Stomach (tissue), 9 donors: ENCODE measurements around the gene CACNA2D3. TPM values are rescaled to one million over a fixed set of nuclear protein-coding genes. Genes with fewer than 3 reads are reported as not detected.

ENCODE experiments used
- DNase-seq, 2 donors: peaks; one replicate each; pipeline versions ENCODE4 v3.0.0 to v3.0.0-alpha.2; 2013 to 2019
- H3K27ac ChIP-seq, 5 donors: fragments of 200-600 bp in 4 of 5; sonication (generic) in 4 of 5; one replicate each; pipeline ENCODE4 v1.5.1; 2013 to 2019; ENCODE audit warnings: mild to moderate bottlenecking in 1 of 5, moderate library complexity in 1 of 5
- H3K27me3 ChIP-seq, 3 donors: fragments of 200-600 bp; sonication (generic); one replicate each; pipeline ENCODE4 v1.5.1; 2017 to 2019; ENCODE audit warnings: mixed run types in 1 of 3
- H3K36me3 ChIP-seq, 4 donors: fragments of 200-600 bp; sonication (generic); 1 replicate in 3 of 4; 2 replicates in 1 of 4; pipeline ENCODE4 v1.5.1; 2016 to 2019
- H3K4me1 ChIP-seq, 4 donors: fragments of 200-600 bp; sonication (generic); one replicate each; pipeline ENCODE4 v1.5.1; 2016 to 2019
- H3K4me3 ChIP-seq, 4 donors: fragments of 200-600 bp; sonication (generic) in 3 of 4; one replicate each; pipeline ENCODE4 v1.5.1; 2016 to 2019; ENCODE audit warnings: mild to moderate bottlenecking in 1 of 4
- H3K9me3 ChIP-seq, 4 donors: fragments of 200-600 bp; sonication (generic); one replicate each; pipeline ENCODE4 v1.5.1; 2016 to 2019
- CTCF ChIP-seq, 7 experiments: fragments of 450-650 bp in 4 of 7; fragments of 200-600 bp in 3 of 7; sonication (generic) in 3 of 7; IDR thresholded peaks; one replicate each; pipeline ENCODE4 v1.5.1; 2016 to 2019; ENCODE audit warnings: antibody characterized with exemption in 7 of 7, control low read depth in 2 of 7, mild to moderate bottlenecking in 1 of 7
- EP300 ChIP-seq: sonication (generic); formaldehyde crosslinking; IDR thresholded peaks from one replicate; pipeline ENCODE4 v1.6.1; 2017; ENCODE audit warnings: antibody characterized with exemption
- POLR2A ChIP-seq, 4 donors: fragments of 450-650 bp; IDR thresholded peaks; one replicate each; pipeline ENCODE4 v1.6.1; 2016; ENCODE audit warnings: antibody characterized with exemption in 4 of 4, control low read depth in 2 of 4, mild to moderate bottlenecking in 1 of 4, moderate library complexity in 1 of 4
- POLR2AphosphoS5 ChIP-seq, 3 donors: sonication (generic); formaldehyde crosslinking; IDR thresholded peaks; one replicate each; pipeline ENCODE4 v1.6.1; 2016; ENCODE audit warnings: antibody characterized with exemption in 3 of 3
- WGBS, 5 donors: extraction: QIAGEN DNeasy Blood & Tissue Kit in 3 of 5; methylation state at CpG; one replicate each; pipeline versions ENCODE4 v1.1.5 to v1.1.7; 2013 to 2018; 5-methylcytosine and 5-hydroxymethylcytosine counted together
- intact Hi-C: fragments of 100-400 bp; cut with DNase I; formaldehyde crosslinking; loops from one replicate; pipeline ENCODE4 v1.15.1; 2023; ENCODE audit warnings: low total_unique reads
- polyA plus RNA-seq, 3 donors: library from polyadenylated mRNA; stranded (reverse); fragments of 200-250 nt; gene quantifications; one replicate each; pipeline ENCODE4 v1.2.3, GENCODE V29; 2013
- total RNA-seq, 5 donors: library from RNA; depleted of rRNA; stranded (reverse); fragments of >200 nt; gene quantifications; one replicate each; pipeline versions ENCODE4 v1.1.0 to v1.2.3, GENCODE V29; 2014 to 2016
- donor health status: healthy with polysubstance abuse.
- donor health status: Bipolar disorder and iron deficiency.
- donor health status: healthy.

Gene CACNA2D3
- total and polyA plus RNA-seq, 8 donors, result 0.56 to 54.0 (median 2.9) TPM; not detected in 1

DNA sequence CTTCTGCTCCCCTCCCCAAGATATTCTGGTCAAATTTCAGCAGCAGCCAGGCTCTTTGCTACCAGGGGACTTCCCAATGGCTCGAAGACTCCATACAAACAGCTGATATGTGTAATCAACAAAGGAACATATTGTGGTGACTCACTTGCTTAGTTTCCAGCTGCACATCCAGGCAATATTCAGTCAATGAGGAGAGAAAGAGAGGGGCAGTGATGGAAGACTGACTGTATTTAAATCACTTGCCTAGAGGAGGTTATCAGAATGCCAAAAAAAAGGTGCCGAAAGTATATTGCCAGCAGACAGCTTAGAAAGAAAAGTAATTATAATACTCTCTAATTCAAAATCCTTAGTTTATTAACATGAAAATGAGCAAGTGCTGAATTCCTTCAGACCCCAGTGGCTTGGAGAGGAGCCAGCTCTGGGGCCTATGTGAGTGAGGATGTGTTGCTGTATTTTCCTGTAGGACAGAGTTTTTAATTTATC is 569.0 kb downstream of the CACNA2D3 start:
- Histone ChIP-seq H3K9me3 (no peaks in the 10 kb centered on the region), H3K36me3 (no peaks in the 10 kb centered on the region), H3K27ac (no peak overlapping the region), H3K27me3 (no peaks in the 10 kb centered on the region), H3K4me1 (no peaks in the 10 kb centered on the region), H3K4me3 (no peak overlapping the region)
- intact Hi-C loops, result no loop called here
- TF ChIP-seq POLR2A (IDR thresholded peaks at IDR 0.05), result no peak
- no peak for TF ChIP-seq EP300
- TF ChIP-seq CTCF (IDR thresholded peaks at IDR 0.05), result no peak
- TF ChIP-seq POLR2AphosphoS5 (IDR thresholded peaks at IDR 0.05), result no peak
- WGBS, 5 donors, result 42 to 51% (median 48%) methylated on average over 2 of the region's 2 CpGs
- peak in 1 of 2 donors; percentile 51 for DNase-seq

- no peak for TF ChIP-seq EP300
- no peak for TF ChIP-seq POLR2A (IDR thresholded peaks at IDR 0.05)
- TF ChIP-seq POLR2AphosphoS5 (IDR thresholded peaks at IDR 0.05), result no peak
- TF ChIP-seq CTCF (IDR thresholded peaks at IDR 0.05), result no peak
- intact Hi-C loops, result no loop called here
- DNase-seq, result no peak
- Histone ChIP-seq H3K9me3 (no peaks in the 10 kb centered on the region), H3K27ac (no peak overlapping the region), H3K36me3 (no peaks in the 10 kb centered on the region), H3K27me3 (no peaks in the 10 kb centered on the region), H3K4me1 (no peaks in the 10 kb centered on the region), H3K4me3 (no peak overlapping the region)
- 30 to 40% (median 38%) methylated on average over 3 of the region's 3 CpGs for WGBS, 5 donors
Measured at GRCh38 chr3:54696313-54696712, 574.0 kb downstream of the CACNA2D3 start.

DNA sequence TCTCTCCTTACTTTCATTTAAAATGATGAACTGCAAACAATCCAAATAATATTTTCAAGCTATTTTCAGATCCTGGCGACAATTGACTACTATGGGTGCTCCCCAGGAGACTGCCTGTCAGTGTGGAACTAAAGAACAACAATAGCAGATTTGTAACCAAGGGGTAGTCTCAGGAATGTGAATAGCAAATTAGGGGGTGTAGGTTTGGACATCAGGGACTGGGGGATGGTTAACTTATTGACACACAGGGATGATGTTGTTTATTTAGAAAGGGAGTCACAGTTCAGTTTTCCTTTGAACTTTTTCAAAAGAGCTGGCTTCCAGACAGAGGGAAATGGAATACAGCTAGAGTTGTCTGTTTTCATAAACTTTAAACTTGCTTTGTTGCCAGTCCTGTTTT is 575.7 kb downstream of the CACNA2D3 start:
- intact Hi-C loops, result no loop called here
- DNase-seq, result no peak
- Histone ChIP-seq H3K9me3 (no peaks in the 10 kb centered on the region), H3K4me1 (no peaks in the 10 kb centered on the region), H3K4me3 (no peak overlapping the region), H3K27me3 (no peaks in the 10 kb centered on the region), H3K36me3 (no peaks in the 10 kb centered on the region), H3K27ac (no peak overlapping the region)
- WGBS, 5 donors, result 41 to 66% (median 54%) methylated on average over 1 of the region's 1 CpG
- TF ChIP-seq EP300 (no peak), POLR2AphosphoS5 (IDR thresholded peaks at IDR 0.05) (no peak), POLR2A (IDR thresholded peaks at IDR 0.05) (no peak), CTCF (IDR thresholded peaks at IDR 0.05) (no peak)

DNA sequence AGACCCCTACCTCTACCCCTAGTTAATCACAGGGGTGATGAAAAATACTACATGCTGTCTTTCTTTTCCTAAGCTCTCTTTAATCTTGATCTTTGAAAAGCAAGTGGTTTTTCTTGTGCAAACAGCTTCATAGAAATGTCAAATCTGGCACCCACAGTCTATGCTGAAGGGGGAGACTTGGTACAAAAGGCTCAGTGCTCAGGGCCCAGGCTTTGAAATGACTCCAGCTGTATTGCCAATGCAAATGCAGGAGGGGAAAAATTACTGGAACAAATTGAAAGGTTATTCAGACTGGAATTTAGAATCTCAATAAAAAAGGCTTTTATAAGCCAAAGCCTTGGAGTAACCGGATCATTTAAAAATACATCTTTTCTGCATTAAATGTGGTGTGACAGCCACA is 581.6 kb downstream of the CACNA2D3 start:
- DNase-seq, result no peak
- WGBS, 5 donors, result 80 to 88% (median 81%) methylated on average over 1 of the region's 1 CpG
- TF ChIP-seq EP300 (no peak), POLR2AphosphoS5 (IDR thresholded peaks at IDR 0.05) (no peak)
- Histone ChIP-seq H3K27me3 (no peaks in the 10 kb centered on the region), H3K36me3 (no peaks in the 10 kb centered on the region), H3K4me3 (no peak overlapping the region), H3K27ac (no peak overlapping the region), H3K4me1 (no peaks in the 10 kb centered on the region), H3K9me3 (no peaks in the 10 kb centered on the region)
- intact Hi-C loops, result no loop called here

DNA sequence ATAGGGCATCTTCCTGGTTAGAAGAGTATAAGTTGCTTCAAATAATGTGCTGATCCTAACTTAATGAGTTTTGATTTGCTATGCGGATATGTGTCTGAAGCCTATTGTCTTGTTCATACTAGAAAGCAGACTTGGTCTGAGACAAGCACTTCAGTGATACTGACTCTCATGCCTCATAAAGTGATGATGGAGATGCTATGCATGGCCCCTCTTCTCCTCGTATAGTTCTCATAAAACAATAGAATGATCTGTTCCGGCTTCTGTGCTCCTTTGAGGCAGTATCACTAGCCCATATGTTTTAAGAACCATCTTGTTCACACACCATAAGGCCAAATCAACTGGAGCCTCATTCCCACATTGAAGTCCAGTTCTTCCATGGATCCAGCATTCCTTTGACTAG is 583.4 kb downstream of the CACNA2D3 start:
- H3K36me3 ChIP-seq, result no peaks in the 10 kb centered on the region
- DNase-seq, result no peak
- no peak for TF ChIP-seq CTCF (IDR thresholded peaks at IDR 0.05)
- intact Hi-C loops, result no loop called here
- 56 to 94% (median 81%) methylated on average over 3 of the region's 3 CpGs for WGBS, 5 donors
- no peaks in the 10 kb centered on the region for H3K9me3 ChIP-seq
- no peaks in the 10 kb centered on the region for H3K4me1 ChIP-seq
- H3K27me3 ChIP-seq, result no peaks in the 10 kb centered on the region
- no peak overlapping the region for H3K4me3 ChIP-seq
- no peak overlapping the region for H3K27ac ChIP-seq
